Smooth muscle cell (in vitro differentiated cells): ENCODE measurements around the gene ADARB2. TPM values are rescaled to one million over a fixed set of nuclear protein-coding genes. Genes with fewer than 3 reads are reported as not detected.

Source experiments
- DNase-seq: peaks from one replicate; lab custom pipeline; 2025; ENCODE audit not compliant: unreplicated experiment; lab: John Stamatoyannopoulos, UW
- H2AFZ ChIP-seq: fragments of 200-600 bp; sonication (generic); 2 replicates; pipeline ENCODE4 v1.6.0; 2016; ENCODE audit warnings: antibody characterized with exemption, low read depth, mild to moderate bottlenecking
- H3F3A ChIP-seq: fragments of 200-600 bp; sonication (generic); 2 replicates; pipeline ENCODE4 v1.6.0; 2017; ENCODE audit warnings: antibody characterized with exemption, low read depth
- H3K27ac ChIP-seq: fragments of 200-600 bp; sonication (generic); 2 replicates; pipeline ENCODE4 v1.5.1; 2016; ENCODE audit warnings: low read depth, mild to moderate bottlenecking
- H3K27me3 ChIP-seq: fragments of 200-600 bp; sonication (generic); 2 replicates; pipeline ENCODE4 v1.6.1; 2016; ENCODE audit warnings: low read depth, mild to moderate bottlenecking
- H3K36me3 ChIP-seq: fragments of 200-600 bp; sonication (generic); 2 replicates; pipeline ENCODE4 v1.5.1; 2016; ENCODE audit warnings: low read depth
- H3K4me1 ChIP-seq: fragments of 200-600 bp; sonication (generic); 2 replicates; pipeline ENCODE4 v1.5.1; 2016; ENCODE audit warnings: low read depth
- H3K4me2 ChIP-seq: fragments of 200-600 bp; sonication (generic); 2 replicates; pipeline ENCODE4 v1.6.0; 2016; ENCODE audit warnings: mild to moderate bottlenecking
- H3K4me3 ChIP-seq: fragments of 200-600 bp; sonication (generic); 2 replicates; pipeline ENCODE4 v1.5.1; 2016; ENCODE audit warnings: mild to moderate bottlenecking
- H3K79me2 ChIP-seq: fragments of 200-600 bp; sonication (generic); 2 replicates; pipeline ENCODE4 v1.6.0; 2016; ENCODE audit warnings: low read depth, mild to moderate bottlenecking
- H3K9ac ChIP-seq: fragments of 200-600 bp; sonication (generic); 2 replicates; pipeline ENCODE4 v1.6.0; 2016; ENCODE audit warnings: low read depth
- H3K9me3 ChIP-seq: fragments of 200-600 bp; sonication (generic); replicated peaks from 2 replicates; pipeline ENCODE4 v1.5.1; 2016; ENCODE audit warnings: low read depth
- H4K20me1 ChIP-seq: fragments of 200-600 bp; sonication (generic); 2 replicates; pipeline ENCODE4 v1.6.0; 2016; ENCODE audit warnings: low read depth
- CTCF ChIP-seq: fragments of 200-600 bp; sonication (generic); IDR thresholded peaks from 2 replicates; pipeline ENCODE4 v1.5.1; 2017; ENCODE audit warnings: borderline replicate concordance, mild to moderate bottlenecking, antibody characterized with exemption; ENCODE audit not compliant: insufficient read depth, poor library complexity, severe bottlenecking
- WGBS: methylation state at CpG from one replicate; pipeline ENCODE4 v1.1.7; 2016; ENCODE audit warnings: low lambda C conversion rate; 5-methylcytosine and 5-hydroxymethylcytosine counted together
- polyA plus RNA-seq: library from polyadenylated mRNA; unstranded; fragments of >200 nt; fragmentation: Nextera tagmentation; extraction: Ambion mirVana; gene quantifications from 2 replicates; pipeline ENCODE4 v1.2.1, GENCODE V29; 2016
- total RNA-seq: library from RNA; depleted of rRNA; stranded (reverse); fragments of >200 nt; gene quantifications from 2 replicates; pipeline ENCODE4 v1.2.3, GENCODE V29; 2014

Gene ADARB2
- total and polyA plus RNA-seq, 2 experiments from 2014 or later, result 0.13 to 0.39 TPM

- no peak for DNase-seq
- Histone ChIP-seq H3K9ac (no peak overlapping the region), H3K9me3 (no peaks in the 10 kb centered on the region), H3K4me1 (no peaks in the 10 kb centered on the region), H4K20me1 (no peaks in the 10 kb centered on the region), H3K79me2 (no peaks in the 10 kb centered on the region), H3F3A (no peaks in the 10 kb centered on the region), H3K27me3 (no peaks in the 10 kb centered on the region), H3K36me3 (no peaks in the 10 kb centered on the region), H2AFZ (no peak overlapping the region), H3K4me3 (no peak overlapping the region), H3K27ac (no peak overlapping the region), H3K4me2 (no peak overlapping the region)
- TF ChIP-seq CTCF, result no peak
- WGBS, result 76% methylated on average over 32 of the region's 32 CpGs
Observed at GRCh38 chr10:1670541-1671365, 66.6 kb downstream of the ADARB2 start.

- TF ChIP-seq CTCF, result no peak
- Histone ChIP-seq H3K9ac (no peak overlapping the region), H4K20me1 (no peaks in the 10 kb centered on the region), H2AFZ (no peak overlapping the region), H3K4me3 (no peak overlapping the region), H3K27ac (no peak overlapping the region), H3K9me3 (no peaks in the 10 kb centered on the region), H3K79me2 (no peaks in the 10 kb centered on the region), H3K27me3 (no peaks in the 10 kb centered on the region), H3K36me3 (no peaks in the 10 kb centered on the region), H3K4me2 (no peak overlapping the region), H3K4me1 (no peaks in the 10 kb centered on the region), H3F3A (no peaks in the 10 kb centered on the region)
- no peak for DNase-seq
Observed at GRCh38 chr10:1669433-1669832, 67.9 kb downstream of the ADARB2 start.

- 69% methylated on average over 5 of the region's 5 CpGs for WGBS
- Histone ChIP-seq H2AFZ (no peak overlapping the region), H3K9ac (no peak overlapping the region), H3K4me2 (no peak overlapping the region), H3K27me3 (no peaks in the 10 kb centered on the region), H3K36me3 (no peaks in the 10 kb centered on the region), H3K9me3 (no peaks in the 10 kb centered on the region), H3K4me1 (no peaks in the 10 kb centered on the region), H3K4me3 (no peak overlapping the region), H3K27ac (no peak overlapping the region), H3F3A (no peaks in the 10 kb centered on the region), H3K79me2 (no peaks in the 10 kb centered on the region), H4K20me1 (no peaks in the 10 kb centered on the region)
- no peak for TF ChIP-seq CTCF
- DNase-seq, result no peak
Observed at GRCh38 chr10:1668399-1668798, 68.9 kb downstream of the ADARB2 start.

GRCh38 chr10:1667392-1667791 is 69.9 kb downstream of the ADARB2 start:
- H3K27me3 ChIP-seq, result no peaks in the 10 kb centered on the region
- H3K4me1 ChIP-seq, result no peaks in the 10 kb centered on the region
- no peaks in the 10 kb centered on the region for H3F3A ChIP-seq
- H3K4me2 ChIP-seq, result no peak overlapping the region
- no peak for TF ChIP-seq CTCF
- no peaks in the 10 kb centered on the region for H4K20me1 ChIP-seq
- H3K4me3 ChIP-seq, result no peak overlapping the region
- no peak overlapping the region for H2AFZ ChIP-seq
- H3K9ac ChIP-seq, result no peak overlapping the region
- H3K79me2 ChIP-seq, result no peaks in the 10 kb centered on the region
- DNase-seq, result no peak
- no peaks in the 10 kb centered on the region for H3K9me3 ChIP-seq
- no peaks in the 10 kb centered on the region for H3K36me3 ChIP-seq
- no peak overlapping the region for H3K27ac ChIP-seq
